C1 segment of cervical spinal cord (tissue), 14 donors: ENCODE data around the gene CNTFR.

Source experiments
- DNase-seq, 14 donors: peaks; one replicate each; lab custom pipeline; 2025; lab: John Stamatoyannopoulos, UW

The CNTFR gene

DNA sequence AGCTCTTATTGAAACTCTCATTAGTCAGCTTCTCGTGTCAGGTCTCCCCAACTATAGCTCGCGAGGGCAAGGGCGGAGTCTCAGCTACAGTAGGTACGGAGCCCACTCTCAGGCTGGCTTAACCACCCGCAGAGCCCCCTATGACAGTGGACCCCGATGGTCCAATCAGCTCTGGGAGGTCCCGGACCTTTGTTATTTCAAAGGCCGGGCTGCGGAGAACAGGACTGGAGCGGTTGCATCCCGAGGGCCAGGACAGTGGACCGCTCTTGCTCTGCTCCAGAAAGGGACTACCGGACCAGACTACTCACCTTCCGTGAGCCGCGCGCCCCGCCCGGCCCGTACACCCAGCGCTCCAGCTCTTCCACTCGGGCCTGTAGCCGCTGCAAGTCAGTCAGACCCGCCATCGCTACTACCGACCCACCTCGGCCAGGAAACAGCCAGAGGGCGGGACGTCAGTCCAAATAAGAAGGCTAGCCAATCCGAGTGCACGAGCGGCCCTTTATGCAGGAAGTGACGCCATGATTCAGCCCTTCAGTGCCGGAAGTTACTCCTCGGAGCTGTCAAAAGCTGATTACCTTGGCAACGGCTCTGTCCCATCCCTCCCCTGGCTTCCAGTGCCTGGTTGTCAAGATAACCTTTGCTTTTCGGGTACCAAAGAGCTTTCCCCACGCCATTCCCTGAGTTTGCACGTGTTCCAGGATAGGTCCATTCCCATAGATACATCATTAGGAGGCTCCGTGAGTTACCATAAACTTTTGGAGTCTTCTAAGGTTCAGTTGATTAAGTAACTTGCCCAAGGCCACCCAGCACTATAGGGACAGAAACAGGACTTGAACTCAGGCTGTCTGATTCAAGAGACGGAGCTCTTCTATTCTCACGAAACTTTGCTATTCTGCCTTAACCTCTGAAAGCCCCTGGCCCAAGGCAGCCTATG, 30.8 kb upstream of the CNTFR start, which contains the start of gene DCTN3:
TSS of gene DCTN3 (minus strand) at position 435 of the 934 bp plus-strand sequence. CDS start at position 404, 31 bp downstream.
- peak; percentile 26 to 95 (median 86) for DNase-seq

DNA sequence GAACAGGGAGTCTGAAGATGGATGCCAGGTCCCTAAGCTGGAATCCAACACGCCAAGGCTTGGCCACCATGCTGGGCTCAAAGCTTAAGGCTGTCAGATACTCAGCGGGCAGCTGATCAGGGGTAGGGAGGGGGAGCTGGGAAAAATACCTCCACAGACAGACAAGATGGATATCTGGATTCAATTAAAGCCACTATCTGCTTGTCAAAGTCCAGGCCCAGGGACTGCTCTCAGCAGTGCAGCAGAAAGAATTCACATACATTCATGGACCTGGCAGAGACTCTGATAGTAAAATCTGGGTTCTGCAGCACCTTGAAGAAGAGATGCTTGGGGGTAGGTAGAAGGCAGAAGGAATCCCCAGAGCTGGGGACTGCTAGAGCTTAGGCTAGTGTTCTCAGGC, 25.6 kb upstream of the CNTFR start:
- no peak for DNase-seq

DNA sequence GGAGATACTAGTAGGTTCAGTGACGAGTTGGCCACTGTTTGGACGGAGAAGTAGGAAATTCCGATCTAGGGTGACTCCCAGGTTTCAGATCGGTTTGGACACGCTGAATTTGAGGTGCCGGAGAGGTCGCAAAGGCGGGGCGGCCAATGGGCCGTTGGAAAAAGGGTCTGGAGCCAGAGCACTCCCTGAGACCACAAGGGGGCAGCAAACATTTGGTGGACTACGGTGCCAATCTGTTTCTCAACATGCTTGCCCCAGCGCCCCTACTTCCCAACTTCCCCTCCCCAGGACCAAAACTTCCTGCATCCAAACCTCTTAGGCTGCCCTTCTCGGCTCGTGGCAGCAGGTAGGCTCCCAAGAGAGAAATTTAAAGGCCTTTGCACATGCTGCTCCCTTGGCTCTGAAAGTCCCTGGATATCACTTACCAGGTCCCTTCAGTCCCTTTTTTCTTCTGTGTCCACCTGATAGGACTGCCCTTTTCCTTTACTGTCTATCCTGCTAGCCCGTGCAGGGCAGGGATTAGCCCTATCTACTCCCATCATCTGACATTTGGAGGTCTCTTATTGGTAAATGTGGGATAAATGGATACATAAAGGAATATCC, 23.4 kb upstream of the CNTFR start:
- peak in 12 of 14 donors; percentile 21 to 70 (median 59) for DNase-seq

DNA sequence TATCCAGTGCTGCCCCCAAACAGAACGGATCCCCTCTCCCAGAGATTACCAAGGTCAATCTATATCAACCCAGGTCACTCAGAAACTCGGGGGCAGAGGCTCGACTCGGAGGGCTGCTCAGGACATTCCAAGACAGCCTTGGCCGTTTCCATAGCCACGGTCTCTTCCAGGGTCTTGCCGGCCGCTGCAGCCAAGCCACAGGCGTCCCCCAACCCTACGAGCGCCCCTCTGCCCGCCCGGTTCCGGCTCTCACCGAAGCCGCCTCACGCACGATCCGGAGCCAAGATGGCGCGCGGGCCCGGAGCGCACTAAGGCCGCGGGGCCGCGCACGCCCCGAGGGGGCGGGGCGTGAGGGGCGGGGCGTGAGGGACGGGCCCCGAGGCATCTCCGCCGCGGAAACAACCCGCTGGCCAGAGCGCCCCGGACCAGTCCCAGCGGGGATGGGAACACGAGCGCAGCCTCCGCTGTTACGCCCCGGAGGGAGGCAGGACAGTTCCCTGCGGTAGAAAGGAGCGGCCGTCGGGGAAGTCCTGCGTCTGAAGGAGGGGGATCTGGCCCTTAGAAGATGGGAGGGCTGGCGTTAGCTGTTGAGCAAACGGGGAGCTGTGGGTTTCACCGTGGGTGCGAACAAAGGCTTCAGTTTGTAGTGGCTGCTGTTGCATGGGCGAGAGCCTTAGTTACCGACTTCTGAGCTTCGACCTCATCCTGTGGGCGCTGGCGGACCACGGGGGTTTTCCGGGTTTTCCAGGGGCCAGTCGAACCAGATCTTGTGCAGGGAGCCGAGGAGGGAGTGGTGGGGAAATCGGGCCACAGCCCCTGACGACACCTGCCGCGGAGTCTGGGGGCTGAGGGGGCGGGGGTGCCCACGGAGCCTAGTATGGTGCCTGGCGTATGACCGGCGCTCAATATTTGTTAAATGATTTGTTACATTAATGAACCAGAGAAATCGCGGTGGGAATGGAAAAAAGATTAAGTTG, 22.6 kb upstream of the CNTFR start, which contains the start of gene RPP25L:
TSS of gene RPP25L (minus strand) at position 287 of the 977 bp plus-strand sequence. CDS start 801 bp downstream, outside the sequence.
- peak in 13 of 14 donors; percentile 54 to 88 (median 72) for DNase-seq

DNA sequence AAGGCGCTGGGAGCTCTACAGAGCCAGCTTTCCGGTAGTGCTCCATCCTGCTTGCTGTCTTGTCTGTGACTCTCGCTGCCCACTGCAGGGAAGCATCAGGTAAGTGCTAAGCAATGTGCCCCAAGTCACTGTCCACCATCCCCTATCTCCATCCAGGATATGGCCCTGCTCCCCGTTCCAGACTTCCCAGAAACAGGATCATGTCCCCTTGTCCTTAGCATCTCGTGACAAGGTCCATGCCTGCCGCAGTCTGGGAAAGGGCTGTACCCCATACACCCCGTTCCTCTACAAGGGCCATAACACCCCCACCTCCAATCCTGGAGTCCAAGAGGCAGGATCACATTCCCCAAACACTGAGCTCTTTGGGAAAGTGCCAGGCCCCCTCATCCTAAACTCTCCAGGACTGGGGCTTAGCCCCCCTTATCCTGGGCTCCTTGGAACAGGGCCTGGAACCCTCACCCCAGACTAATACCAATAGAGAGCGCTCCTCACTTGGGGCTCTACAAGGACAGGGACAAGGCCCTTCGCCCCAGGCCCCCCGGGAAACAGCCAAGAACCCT, 21.8 kb upstream of the CNTFR start:
- DNase-seq, result peak in 3 of 14 donors; percentile 29 to 70 (median 51)

DNA sequence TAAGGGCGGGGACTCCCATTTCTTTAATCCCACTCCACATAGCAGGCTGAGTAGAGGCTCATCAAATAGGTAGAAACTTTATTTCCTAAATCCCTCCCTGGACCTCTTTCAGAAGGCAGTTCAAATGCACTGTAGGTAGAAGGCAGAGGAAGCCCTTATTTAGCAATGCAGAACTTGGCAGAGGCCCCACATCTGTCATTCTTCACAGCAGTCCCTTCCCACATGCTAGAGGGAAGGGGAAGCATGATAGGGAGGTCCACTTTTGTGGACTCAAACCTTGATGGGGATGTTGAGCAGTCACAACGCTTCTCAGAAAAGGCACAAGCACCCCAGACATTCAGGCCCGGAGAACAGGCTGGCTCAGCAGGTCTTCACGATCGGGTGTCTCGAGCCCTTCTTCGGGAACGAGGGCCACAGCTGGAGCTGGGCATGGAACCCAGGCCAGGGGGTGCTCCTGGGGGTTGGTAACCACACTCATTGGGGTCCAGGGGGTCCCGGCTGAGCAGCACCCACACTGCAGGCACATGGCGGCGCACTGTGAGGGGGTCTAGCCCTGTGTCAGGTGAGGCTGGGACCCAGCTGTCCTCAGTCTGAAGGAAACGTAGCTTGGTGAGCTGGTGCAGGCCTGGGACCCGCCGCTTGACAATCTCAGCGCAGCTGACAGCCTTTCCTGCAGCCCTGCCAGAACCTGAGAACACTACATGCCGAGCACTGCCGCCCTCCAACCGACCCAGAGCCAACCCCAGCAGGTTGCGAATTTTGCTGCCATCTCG, 21.1 kb upstream of the CNTFR start:
- DNase-seq, result peak in 1 of 14 donors; percentile 70

DNA sequence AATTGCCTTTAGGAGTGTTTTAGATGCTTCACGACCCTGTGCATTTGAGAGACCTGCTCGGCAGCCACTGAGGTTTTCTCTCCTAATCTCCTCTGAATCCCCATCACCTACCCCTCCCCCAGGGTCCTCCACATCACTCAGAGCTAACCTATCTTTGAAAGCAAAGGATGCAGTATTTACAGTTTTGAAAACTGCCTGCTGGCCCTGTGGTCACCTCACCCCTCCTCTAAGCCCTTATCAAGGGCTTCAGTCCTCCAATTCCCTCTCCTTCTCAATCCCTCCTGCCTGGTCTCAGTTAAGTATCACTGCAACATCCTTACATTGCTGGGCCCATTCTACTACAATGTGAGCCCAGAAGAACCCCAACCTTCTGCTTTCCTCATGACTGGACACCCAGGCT, 17.8 kb upstream of the CNTFR start:
- no peak for DNase-seq

DNA sequence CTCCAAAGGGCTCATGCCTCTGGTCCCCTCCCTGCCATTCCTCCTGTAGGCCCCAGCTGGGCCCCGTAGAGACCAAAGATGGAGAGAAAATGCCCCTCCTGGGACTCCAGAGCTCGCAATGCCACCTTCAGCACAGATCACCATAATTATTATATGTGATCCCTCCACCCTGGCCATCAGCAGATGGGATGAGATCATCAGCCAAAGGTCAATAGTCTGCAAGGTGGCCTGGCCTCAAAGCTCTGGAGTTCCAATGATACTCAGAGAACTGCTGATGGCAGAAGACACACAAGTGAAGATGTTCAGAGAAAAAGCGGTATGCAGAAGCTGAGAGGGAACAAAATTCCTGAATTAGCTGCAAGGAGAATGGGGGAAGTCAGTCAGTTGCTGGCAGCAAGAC, 17.4 kb upstream of the CNTFR start:
- DNase-seq, result no peak

DNA sequence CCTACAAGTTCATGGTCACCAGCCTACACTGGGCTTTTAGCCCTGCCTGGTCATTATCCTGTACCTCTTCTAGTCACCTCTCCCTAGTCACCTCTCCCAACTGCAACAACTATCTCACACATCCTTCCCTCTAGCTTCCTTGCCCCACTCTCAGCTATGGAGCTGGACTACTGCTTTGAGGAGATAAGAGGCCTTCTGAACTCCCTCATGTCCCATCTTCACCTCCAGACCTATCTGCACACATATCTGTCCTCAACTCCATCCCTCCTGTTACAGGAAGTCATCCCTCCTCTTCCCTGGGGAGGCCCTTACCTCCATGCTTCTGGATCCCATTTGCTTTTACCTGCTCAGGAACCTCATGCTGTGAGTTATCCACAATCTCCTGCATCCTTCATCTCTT, 16.7 kb upstream of the CNTFR start:
- no peak for DNase-seq

DNA sequence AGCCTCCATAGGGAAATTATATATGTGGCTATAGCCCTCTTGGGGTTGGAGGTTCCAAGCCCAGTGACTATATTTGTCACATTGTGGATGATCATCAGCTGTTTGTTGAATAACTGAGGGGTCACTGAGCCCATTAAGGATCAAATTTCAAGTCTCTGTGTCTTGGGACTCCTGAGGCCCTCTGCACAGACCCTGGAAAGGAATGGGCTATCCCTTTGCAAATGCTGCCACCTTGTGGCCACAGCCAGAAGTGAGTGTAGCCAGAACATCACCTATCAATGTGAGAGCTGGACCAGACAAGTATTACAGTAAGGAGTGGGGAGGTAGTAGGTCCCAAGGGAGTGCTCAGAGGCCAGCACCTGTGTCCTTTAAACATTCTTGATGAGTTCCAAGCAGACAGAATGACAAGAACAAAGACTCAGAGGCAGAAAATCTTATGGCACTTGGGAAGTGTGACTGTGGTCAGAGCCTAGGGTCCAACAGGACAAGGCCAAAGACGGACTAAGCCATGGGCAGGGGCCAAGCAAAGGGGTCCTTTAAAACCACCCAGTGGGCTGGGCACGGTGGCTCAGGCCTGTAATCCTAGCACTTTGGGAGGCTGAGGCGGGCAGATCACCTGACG, 14.2 kb upstream of the CNTFR start:
- peak in 11 of 14 donors; percentile 16 to 73 (median 58) for DNase-seq

DNA sequence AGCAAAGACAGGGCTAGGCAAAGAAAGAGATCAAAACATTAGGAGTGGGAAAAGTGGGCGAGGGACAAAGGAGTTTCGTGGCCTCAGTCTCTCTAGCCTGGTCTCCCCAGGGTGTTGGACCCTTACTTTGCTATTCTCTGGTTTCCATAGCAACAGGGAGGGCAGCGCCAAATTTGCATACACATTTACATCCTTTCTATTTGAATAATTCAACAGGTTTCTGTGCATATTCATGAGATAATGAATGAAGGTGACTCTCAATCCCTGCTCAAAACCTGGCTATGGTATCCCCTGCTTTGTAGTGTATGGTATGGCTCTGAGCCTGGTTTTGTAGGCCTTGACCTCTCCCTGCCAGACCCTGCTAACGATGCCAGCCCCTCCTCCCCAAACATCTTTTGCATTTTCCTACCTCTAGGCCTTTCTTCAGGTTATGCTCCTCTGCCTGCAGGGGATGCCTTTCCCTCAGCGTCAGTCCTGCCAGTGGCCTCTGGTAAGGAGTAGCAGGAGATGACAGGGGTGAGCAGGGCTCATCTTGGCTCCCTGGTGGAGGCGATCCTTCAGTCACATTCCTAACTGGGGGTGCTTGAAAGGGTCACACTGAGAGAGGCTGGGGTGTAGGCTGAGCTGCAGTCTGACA, 12.5 kb upstream of the CNTFR start:
- no peak for DNase-seq

DNA sequence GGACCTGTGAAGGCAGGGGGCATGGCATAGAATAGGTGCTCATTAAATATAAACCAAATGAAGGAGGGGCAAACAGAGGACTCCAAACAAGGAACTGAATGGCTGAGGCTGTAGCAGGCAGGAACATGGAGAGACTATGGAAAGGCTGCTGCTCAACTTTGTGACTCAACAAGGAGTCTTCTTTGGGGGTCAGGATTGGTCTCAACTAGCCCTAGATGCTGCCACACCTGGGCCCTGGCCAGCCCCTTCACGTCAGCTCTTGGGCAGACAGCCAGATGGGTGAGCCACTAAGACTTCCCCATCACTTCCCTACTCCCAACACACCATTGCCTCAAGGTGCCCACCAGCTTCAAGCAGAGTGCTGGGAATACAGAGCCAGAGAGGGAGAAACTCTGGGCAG, 11.4 kb upstream of the CNTFR start:
- DNase-seq, result no peak

DNA sequence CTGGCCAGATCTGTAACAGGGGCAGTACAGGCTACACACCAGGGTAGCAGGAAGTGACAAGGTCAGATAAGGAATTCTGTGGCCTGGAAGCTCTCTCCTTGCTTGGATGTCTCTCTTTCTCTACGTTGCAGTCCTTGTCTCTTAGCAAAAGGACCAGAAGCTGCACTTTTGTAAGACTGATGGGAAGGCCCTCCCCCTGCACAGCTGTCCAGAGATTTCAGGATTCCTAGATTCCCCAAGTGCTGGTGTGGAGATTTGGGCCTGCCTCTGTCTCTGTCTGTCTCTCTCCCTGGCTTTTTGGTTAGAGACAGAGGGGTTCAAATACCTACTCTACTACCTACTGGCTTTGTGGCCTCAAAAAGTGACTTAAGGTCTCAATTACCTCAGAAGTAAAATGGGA, 10.0 kb upstream of the CNTFR start:
- no peak for DNase-seq

DNA sequence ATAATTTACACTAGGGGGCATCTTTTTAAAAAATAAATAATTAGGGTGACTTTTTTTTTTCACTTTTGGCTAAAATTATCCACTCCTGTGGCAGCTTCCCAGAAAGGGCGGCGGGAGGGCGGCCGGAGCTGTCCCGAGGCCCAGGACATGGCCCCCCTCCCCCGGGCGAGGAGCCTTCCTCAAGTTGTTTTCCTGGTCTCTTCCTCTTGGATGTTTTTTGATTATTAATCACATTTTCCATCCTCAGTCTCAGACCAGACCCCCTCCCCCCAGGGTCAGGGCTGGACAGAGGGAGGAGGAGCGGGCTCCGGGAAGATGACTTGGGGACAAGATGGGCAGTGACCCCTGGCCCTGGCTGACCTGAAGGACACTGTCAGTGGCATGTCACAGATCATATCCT, 4.7 kb upstream of the CNTFR start:
- DNase-seq, result no peak

DNA sequence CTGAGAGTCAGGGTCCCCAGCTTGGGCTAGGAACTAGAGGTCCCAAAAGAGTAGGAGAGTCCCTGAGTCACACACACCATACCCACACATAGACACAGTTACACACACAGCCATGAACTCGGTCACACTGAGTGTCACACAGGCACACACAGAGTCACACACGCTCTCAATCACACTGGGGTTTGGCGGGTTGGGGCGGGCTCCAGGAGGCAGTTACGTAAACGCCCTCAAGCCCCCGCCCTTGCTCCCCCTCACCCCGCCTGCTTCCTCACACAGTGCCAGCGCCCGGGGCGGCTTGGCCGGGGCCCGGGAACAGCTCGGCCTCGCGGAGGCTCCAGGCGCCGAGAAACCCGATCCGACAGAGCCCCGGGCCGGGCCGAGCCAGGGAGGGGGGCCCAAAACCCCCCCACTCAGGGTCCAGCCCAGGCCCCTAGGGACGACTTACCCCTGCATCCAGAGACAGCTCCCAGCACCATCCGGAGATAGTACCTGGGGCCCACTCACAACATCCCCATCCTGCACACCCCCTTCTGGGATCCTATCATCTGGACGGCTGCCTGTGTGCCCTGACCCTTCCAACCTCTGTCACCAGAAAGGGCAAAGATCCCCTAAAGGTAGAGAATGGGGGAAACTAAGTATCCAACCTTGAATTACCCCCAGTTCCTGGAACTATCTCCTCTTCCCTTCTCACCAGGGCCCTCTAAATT, 3.5 kb upstream of the CNTFR start:
- peak in 11 of 14 donors; percentile 8 to 77 (median 57) for DNase-seq

DNA sequence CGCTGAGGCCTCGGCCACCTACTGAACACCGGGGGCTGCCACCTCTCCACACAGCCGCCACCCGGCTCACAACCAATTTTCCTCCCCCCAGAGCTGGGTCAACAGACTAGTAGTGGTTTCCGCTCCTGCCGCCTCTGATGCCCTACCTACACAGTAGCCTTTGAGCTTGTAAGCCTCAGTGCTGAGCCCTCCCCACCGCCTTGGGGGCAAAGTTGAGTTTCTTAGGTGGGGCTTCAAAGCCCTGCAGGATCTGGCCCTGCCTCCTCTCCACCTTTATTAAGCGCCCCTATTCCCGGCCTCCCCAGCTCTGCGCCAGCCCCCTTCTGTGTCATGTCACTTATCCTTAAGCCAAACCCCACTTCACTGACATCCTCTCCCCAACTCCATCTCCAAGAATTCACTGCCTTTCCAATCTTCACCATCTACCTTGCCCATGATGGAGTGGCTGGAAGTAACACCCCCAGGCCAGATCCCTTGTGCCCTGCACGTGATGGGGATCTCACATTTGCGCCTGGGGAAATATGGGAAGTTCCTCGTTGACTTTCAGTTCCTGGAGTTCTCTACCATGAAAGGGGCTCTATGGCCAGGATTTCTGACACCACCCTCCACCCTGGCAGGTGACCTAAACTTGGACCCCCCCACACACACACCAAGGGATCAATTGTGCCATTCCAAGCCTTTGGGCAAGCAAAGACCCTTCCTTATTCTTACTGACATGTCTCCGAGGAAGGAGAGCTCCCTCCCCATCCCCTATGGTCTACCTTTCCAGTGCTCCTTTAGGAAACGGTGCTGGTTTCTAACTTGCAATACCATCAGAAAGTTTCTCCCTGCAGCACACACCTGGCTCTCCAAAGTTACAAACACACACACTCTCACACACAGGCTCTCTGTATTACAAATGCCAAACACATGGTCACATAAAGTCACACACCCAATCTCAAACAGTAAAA, 2.7 kb upstream of the CNTFR start:
- DNase-seq, result peak in 1 of 14 donors; percentile 39

DNA sequence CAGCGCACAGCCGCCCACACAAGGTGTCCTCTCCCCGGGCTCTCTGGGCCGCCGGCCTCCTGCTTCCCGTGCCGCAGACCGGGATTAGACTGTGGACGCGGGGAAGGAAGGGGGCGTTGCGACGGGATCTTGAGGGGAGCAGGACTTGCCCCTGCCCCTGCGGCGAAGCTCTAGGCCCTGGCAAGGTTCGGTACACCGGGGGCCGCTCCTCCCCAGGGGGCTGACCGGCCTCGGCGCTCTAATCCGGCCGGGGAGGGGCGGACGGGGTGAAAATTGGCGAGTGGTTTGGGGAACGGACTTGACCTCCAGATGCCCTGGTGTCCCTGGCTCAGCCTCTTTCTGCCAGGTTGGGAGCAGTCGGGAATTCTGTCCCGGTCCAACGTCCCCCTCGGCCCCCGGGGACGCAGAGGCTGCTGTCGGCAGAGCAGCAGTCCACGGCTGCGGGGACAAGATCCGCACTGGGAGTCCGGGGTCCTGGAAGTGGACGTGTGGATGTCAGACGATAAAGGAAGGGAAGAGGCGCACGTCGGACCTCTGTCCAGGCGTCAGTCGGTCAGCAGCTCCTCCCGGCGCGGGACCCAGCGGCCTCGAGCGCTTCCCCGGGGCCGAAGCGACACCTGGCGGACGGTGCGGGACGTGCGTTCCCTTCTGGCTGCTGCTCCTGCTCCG, 1.9 kb upstream of the CNTFR start:
- DNase-seq, result peak in 12 of 14 donors; percentile 31 to 87 (median 74)
